ENCODE measurements around the gene OTOG. TPM values are rescaled to one million over a fixed set of nuclear protein-coding genes. Genes with fewer than 3 reads are reported as not detected.

The OTOG gene
- total RNA-seq, 1 experiment from 2014 or later, result 0.35 TPM

GRCh38 chr11:17572359-17572690 lies 25.3 kb downstream of the OTOG start:
- Histone ChIP-seq H2BK120ac (ENCODE audit: low read depth, low read length, poor library complexity, severe bottlenecking) (no peak overlapping the region), H4K8ac (replicated peaks; ENCODE audit: insufficient read length, low read depth, low read length) (no peak overlapping the region), H2AK5ac (ENCODE audit: insufficient read length, low read length) (no peak overlapping the region), H3K9me3 (ENCODE audit: control insufficient read depth, low read depth, low read length) (no peaks in the 10 kb centered on the region), H3K79me1 (ENCODE audit: insufficient read depth, low read depth, low read length, poor library complexity, severe bottlenecking) (no peaks in the 10 kb centered on the region), H2AFZ (ENCODE audit: low read length) (no peak overlapping the region), H2BK15ac (ENCODE audit: low read depth, low read length) (no peak overlapping the region), H4K91ac (ENCODE audit: insufficient read length, low read depth, low read length) (no peak overlapping the region), H3K56ac (ENCODE audit: insufficient read length, low read depth, low read length) (no peak overlapping the region), H3K4ac (ENCODE audit: low read depth, low read length) (no peak overlapping the region), H3K14ac (ENCODE audit: insufficient read depth, low read length) (no peak overlapping the region), H2BK5ac (ENCODE audit: insufficient read length, low read length) (no peak overlapping the region), H3K79me2 (ENCODE audit: insufficient read depth, low read length) (no peaks in the 10 kb centered on the region), H3K27ac (ENCODE audit: insufficient read length, low read depth, low read length) (no peak overlapping the region), H2BK12ac (ENCODE audit: insufficient read length, low read depth, low read length) (no peak overlapping the region), H4K5ac (ENCODE audit: insufficient read length, low read depth, low read length) (no peak overlapping the region), H3K23ac (ENCODE audit: insufficient read length, low read depth, low read length) (no peak overlapping the region), H3K27me3 (ENCODE audit: insufficient read depth, low read length) (no peaks in the 10 kb centered on the region), H3K23me2 (ENCODE audit: insufficient read length, low read depth, low read length, poor library complexity, severe bottlenecking) (no peaks in the 10 kb centered on the region), H2BK20ac (ENCODE audit: low read depth, low read length, poor library complexity, severe bottlenecking) (no peak overlapping the region), H3K9ac (ENCODE audit: extremely low read depth, insufficient read length, low read length) (no peak overlapping the region), H3K18ac (ENCODE audit: insufficient read length, low read depth, low read length) (no peak overlapping the region), H3T11ph (ENCODE audit: low read length) (no peak overlapping the region), H4K20me1 (ENCODE audit: control insufficient read depth, insufficient read depth, insufficient read length) (no peaks in the 10 kb centered on the region), H3K4me2 (ENCODE audit: insufficient read depth, insufficient read length, low read length) (no peak overlapping the region), H3K4me1 (ENCODE audit: insufficient read depth, low read length) (no peaks in the 10 kb centered on the region)
- peaks cover 9% of the 10 kb centered on the region for H3K27me3 Mint-ChIP-seq (ENCODE audit: low read depth)
- WGBS (ENCODE audit: extremely low coverage, insufficient read length, low lambda C conversion rate), result no CpG with 5 or more reads among the region's 3 CpGs
- no peak overlapping the region for H3K27ac Mint-ChIP-seq
- H3K4me1 Mint-ChIP-seq, result peaks cover 10 to 28% of the 10 kb centered on the region in 2 experiments
- DNase-seq, result peak; percentile 20
- no peaks in the 10 kb centered on the region for H3K9me3 Mint-ChIP-seq
- TF ChIP-seq CTCF (conservative IDR thresholded peaks at IDR 0.05), result no peak
- no peak overlapping the region for H3K4me3 Mint-ChIP-seq
- no peaks in the 10 kb centered on the region for H3K36me3 Mint-ChIP-seq (ENCODE audit: insufficient read depth in 1 of 3, low read depth in 3 of 3)
